BE2C (cell line): ENCODE data around the gene GRIA1.

ENCODE experiments used
- DNase-seq: peaks from one replicate; pipeline ENCODE4 v3.0.0-alpha.2; 2020
- H3K27me3 ChIP-seq: fragments of 250-450 bp; sonication (Bioruptor Pico); 2 replicates; pipeline ENCODE4 v1.5.1; 2020; ENCODE audit warnings: mild to moderate bottlenecking
- H3K36me3 ChIP-seq: fragments of 250-450 bp; sonication (Bioruptor Pico); 2 replicates; pipeline ENCODE4 v1.5.1; 2020; ENCODE audit warnings: mild to moderate bottlenecking
- H3K4me1 ChIP-seq: fragments of 250-450 bp; sonication (Bioruptor Pico); 2 replicates; pipeline ENCODE4 v1.5.1; 2020
- H3K4me3 ChIP-seq: 2 replicates; pipeline ENCODE4 v1.5.1; 2011; ENCODE audit warnings: low read depth, low read length
- H3K9me3 ChIP-seq: fragments of 250-450 bp; sonication (Bioruptor Pico); 2 replicates; pipeline ENCODE4 v1.5.1; 2020
- TF ChIP-seq, protein P1 (sequence below): IDR thresholded peaks from 2 replicates; pipeline ENCODE4 v1.5.1; 2012; ENCODE audit warnings: mild to moderate bottlenecking, low read depth, low read length

Gene GRIA1

DNA sequence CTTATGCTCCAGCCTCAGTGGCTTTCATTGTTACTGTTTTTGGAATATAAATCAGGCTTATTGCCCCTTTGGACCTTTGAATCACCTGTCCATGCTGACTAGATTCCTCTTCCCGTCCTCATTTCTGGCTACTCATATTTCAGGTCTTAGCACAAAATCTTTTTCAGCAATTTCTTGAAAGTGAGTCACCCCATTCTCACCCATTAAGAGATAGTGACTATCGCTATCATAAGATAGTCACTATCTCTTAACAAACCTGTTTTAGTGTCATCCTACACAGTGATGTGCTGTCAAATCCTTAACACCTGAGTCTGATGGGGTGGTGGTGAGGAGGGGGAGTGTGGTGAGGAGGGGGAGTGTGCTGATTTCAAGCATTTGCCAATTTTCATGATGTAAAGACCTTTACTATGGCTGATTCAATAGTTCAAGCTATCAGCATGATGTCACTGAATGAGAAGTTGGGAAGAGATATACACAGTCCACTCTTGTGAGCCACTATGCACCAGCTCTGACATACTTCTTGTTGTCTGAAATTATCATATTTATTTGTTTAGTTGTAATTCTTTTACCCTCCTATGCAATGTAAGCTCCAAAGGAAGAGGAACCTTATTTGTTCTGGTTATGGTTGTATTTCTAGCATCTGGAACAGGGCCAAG lies 95.3 kb downstream of the GRIA1 start:
- TF ChIP-seq, protein P1, sequence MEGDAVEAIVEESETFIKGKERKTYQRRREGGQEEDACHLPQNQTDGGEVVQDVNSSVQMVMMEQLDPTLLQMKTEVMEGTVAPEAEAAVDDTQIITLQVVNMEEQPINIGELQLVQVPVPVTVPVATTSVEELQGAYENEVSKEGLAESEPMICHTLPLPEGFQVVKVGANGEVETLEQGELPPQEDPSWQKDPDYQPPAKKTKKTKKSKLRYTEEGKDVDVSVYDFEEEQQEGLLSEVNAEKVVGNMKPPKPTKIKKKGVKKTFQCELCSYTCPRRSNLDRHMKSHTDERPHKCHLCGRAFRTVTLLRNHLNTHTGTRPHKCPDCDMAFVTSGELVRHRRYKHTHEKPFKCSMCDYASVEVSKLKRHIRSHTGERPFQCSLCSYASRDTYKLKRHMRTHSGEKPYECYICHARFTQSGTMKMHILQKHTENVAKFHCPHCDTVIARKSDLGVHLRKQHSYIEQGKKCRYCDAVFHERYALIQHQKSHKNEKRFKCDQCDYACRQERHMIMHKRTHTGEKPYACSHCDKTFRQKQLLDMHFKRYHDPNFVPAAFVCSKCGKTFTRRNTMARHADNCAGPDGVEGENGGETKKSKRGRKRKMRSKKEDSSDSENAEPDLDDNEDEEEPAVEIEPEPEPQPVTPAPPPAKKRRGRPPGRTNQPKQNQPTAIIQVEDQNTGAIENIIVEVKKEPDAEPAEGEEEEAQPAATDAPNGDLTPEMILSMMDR, result no peak
- no peak for DNase-seq
- Histone ChIP-seq H3K36me3 (no peaks in the 10 kb centered on the region), H3K4me3 (no peak overlapping the region), H3K9me3 (no peaks in the 10 kb centered on the region), H3K27me3 (no peaks in the 10 kb centered on the region), H3K4me1 (no peaks in the 10 kb centered on the region)

DNA sequence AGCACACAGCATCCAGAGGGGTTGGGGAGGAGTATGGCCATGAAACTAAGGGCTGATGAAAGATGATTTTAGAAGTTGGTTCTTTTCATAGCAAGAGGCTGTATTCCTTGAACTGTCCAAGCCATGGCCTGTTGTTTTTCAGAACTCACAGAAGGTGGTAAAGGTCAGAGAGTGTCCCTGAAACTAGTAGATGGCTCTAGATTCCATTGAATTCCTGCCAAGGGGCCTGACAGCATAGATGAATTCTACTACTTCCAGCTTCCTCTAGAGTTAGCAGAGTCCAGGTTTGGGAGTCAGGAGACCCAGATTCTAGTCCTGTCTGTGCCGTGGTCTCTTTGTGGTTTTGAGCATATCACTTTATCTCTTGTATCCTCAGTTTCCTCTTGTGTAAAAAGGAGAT lies 101.6 kb downstream of the GRIA1 start:
- H3K4me3 ChIP-seq, result no peak overlapping the region
- no peaks in the 10 kb centered on the region for H3K27me3 ChIP-seq
- DNase-seq, result no peak
- TF ChIP-seq, protein P1, result no peak
- no peaks in the 10 kb centered on the region for H3K4me1 ChIP-seq
- no peaks in the 10 kb centered on the region for H3K36me3 ChIP-seq
- no peaks in the 10 kb centered on the region; the same call in 1 of the 2 replicates for H3K9me3 ChIP-seq

DNA sequence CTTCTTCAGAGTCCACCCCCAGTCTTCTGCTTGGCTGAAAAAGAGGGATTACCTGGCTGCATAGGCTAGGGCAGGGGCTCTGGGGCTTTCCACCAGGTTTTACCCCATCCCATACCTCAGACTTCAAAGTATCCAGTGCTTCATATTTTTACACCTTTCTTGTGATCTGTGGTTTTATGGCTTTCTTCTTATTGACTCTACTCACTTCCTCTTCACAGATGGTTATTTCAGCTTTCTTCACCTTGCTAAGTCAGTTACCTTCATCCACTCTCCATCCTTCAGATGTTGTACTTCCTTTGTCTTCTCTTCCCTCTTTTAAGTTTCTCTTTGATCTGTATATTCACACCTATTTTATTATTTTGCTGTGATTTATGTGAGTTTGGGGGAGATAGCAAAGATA lies 104.3 kb downstream of the GRIA1 start:
- Histone ChIP-seq H3K4me3 (no peak overlapping the region), H3K27me3 (no peaks in the 10 kb centered on the region), H3K9me3 (no peaks in the 10 kb centered on the region; the same call in 1 of the 2 replicates), H3K4me1 (no peaks in the 10 kb centered on the region), H3K36me3 (no peaks in the 10 kb centered on the region)
- TF ChIP-seq, protein P1, result no peak
- DNase-seq, result no peak

DNA sequence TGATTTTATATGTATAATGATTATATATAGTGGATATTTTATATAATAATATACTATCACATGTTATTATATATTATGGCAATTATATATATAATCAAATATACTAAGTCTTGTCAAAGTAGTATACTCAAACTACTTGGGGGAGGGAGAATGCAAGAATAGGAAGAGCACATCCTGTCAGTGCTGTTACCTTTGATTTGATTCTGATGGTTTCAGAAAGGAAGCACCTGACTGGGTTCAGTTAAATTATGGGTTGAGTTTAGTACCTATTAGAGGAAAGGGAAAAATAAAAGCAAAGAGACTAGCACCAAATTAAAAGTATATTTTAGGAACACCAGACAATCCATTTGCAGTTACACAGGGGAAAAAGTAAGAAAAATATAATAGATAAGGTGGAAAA lies 107.6 kb downstream of the GRIA1 start:
- Histone ChIP-seq H3K9me3 (no peaks in the 10 kb centered on the region; the same call in 1 of the 2 replicates), H3K36me3 (no peaks in the 10 kb centered on the region), H3K4me3 (no peak overlapping the region), H3K4me1 (no peaks in the 10 kb centered on the region), H3K27me3 (no peaks in the 10 kb centered on the region)
- TF ChIP-seq, protein P1, result no peak
- no peak for DNase-seq

DNA sequence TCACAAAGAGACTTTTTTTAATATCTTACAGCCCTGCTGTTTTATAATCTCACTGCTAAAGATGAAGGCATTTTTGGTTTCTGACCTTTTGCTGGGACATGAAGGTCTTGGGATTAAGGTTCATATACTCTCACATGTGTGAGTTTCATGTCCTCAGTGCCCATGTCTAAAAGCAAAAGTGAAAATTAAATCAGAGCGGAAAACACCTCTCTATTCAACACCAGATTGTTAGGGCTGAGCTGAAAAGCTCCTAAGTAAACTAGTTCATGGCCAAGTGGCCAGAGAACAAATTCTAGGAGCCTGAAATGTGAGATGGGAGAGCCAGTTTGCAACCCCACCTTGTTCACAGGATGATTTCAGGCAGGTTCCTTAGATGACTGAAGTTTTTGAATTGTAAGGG lies 110.9 kb downstream of the GRIA1 start:
- H3K4me1 ChIP-seq, result no peaks in the 10 kb centered on the region

DNA sequence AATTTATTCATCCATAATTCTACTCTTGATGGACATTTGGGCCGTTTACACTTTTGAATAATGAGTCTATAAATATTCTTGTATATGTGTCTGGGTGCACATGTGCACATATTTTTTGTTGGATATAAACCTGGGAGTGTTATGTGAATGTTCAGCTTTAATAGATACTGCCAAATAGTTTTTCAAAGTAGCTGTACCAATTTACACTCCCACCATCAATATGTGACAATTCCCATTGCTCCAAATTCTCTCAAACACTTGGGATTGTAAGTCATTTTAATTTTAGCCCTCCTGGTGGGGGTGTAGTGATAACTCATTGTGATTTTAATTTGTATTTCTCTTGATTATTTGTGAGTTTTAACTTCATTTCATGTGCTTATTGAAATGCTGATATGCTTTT lies 114.9 kb downstream of the GRIA1 start:
- H3K27me3 ChIP-seq, result no peaks in the 10 kb centered on the region
- DNase-seq, result no peak
- no peaks in the 10 kb centered on the region for H3K9me3 ChIP-seq
- H3K36me3 ChIP-seq, result no peaks in the 10 kb centered on the region
- no peaks in the 10 kb centered on the region for H3K4me1 ChIP-seq
- H3K4me3 ChIP-seq, result no peak overlapping the region
- TF ChIP-seq, protein P1, result no peak

More for the DNA sequence above, 110.9 kb downstream of the GRIA1 start:
- no peak for DNase-seq
- TF ChIP-seq, protein P1, result no peak
- H3K9me3 ChIP-seq, result no peaks in the 10 kb centered on the region
- no peaks in the 10 kb centered on the region for H3K36me3 ChIP-seq
- no peak overlapping the region for H3K4me3 ChIP-seq
- H3K27me3 ChIP-seq, result no peaks in the 10 kb centered on the region
